HG02852 (cell line): ENCODE data around the gene MRPL11.
"Not testable (repeated sequence)": the region's sequence is repeated elsewhere in the genome, so short reads cannot be mapped to it uniquely, and the experiment has no call there.

Source experiments
- ATAC-seq: cut with Tn5 transposase; IDR thresholded peaks from one replicate; pipeline ENCODE4 v1.9.1; 2021; ENCODE audit warnings: mild to moderate bottlenecking, moderate library complexity; ENCODE audit not compliant: unreplicated experiment

The MRPL11 gene

DNA sequence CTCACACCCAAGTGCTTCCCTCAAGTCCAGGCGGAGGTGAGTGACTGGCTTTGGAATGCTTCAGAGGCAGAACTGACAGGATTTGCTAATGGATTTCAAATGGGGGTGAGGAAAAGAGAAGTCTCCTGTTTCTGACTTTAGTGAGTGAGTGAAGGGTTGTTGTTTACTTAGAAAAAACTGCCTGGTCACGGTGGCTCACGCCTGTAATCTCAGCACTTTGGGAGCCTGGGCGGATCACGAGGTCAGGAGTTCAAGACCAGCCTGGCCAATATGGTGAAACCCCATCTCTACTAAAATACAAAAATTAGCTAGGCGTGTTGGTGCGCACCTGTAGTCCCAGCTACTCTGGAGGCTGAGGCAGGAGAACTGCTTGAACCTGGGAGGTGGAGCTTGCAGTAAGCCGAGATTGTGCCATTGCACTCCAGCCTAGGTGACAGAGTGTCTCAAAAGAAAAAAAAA lies 6.7 kb downstream of the MRPL11 start:
- ATAC-seq, result not testable (repeated sequence)

- ATAC-seq, result not testable (repeated sequence)
These were observed 7.4 kb downstream of the MRPL11 start for GRCh38 chr11:66431287-66431686.

- ATAC-seq, result no peak
These were observed 8.6 kb downstream of the MRPL11 start for GRCh38 chr11:66429983-66430602.

- no peak for ATAC-seq
These were observed 9.7 kb downstream of the MRPL11 start for GRCh38 chr11:66428933-66429332.

GRCh38 chr11:66426314-66426713 lies 12.3 kb downstream of the MRPL11 start:
- no peak for ATAC-seq

DNA sequence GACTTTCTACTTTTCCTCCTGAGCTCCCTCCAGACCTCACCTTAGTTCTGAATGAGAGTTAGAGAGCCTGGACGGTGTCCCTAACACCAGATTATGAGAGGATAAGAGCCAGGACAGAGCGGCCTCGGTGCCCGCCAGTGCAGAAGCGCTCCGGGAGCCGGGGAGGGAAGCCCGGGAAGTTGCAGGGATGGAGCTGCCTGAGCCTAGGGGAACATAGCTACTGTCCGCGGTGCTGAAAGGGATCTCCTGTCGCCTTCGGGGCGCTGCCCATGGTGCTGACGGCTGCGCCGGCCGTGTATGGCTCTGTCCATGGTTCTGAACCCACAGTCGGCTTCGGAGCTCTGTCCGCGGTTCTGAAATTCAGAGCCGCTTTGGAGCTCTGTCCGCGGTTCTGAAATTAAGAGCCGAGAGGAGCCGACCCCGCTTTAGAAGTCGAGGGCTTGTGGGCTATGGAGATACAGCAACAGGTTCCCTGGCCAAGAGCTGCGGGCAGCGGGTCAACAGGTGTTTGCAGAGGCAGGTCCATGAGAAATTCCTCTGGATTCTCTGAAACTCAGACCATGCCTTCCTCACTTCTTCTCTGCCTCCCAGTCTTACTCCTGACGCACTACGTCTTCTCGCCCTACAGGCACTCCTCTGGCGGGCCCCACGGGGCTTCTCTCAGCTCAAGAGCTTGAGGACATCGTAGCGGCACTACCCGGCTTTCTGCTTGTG lies 17.0 kb downstream of the MRPL11 start:
- ATAC-seq, result no peak

DNA sequence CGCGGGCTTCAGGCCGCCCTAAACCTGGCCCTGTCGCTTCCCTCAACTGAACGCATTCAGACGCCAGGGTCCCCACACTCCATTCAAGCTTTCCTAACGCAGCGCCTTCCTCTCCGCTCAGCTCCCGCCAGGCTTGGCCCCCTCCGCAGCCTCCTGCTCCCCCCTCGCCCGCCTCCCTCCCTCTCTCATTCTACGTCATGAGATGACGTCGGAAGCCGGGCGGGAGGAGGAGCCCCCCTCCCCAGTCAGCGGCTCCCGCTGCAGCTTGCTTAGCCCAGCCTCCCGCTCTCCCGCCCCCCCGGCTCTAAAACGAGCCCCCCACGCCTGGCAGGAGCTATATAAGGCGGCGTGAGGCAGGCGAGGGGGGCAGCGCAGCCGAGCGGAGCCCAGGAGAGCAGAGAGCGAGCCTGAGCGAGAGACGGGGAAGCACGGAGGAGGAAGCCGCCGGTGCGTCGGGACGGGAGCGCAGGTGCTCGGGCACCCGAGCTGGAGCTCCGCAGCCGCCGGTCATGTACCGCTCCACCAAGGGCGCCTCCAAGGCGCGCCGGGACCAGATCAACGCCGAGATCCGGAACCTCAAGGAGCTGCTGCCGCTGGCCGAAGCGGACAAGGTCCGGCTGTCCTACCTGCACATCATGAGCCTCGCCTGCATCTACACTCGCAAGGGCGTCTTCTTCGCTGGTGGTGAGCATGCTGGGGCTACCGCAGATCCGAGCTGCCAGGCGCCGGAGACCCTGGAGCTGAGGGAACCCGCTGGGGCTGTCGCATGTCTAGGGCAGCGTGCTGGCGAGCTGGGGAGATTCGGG lies 17.8 kb downstream of the MRPL11 start, which contains the start of gene NPAS4:
Gene NPAS4, plus strand, starts transcription at position 365 of the 806 bp plus-strand sequence. Its CDS starts 145 bp downstream, at position 510.
- ATAC-seq, result no peak

- no peak for ATAC-seq
These were observed 18.8 kb downstream of the MRPL11 start for GRCh38 chr11:66419825-66420224.

DNA sequence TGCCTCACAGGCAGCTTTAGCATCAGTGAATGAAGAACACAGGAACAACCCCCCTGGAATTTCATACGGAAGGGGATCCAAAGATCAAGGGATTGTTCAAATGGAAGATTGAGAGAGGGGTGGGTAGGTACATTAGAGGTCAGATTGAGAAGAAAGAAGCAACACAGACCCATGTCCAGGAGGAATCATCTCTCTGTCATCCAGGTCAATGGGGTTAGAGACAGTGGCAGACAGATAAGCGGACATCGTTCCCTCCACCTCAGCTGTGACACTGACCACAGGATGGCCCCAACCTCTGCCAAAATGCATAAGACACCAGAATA lies 19.7 kb downstream of the MRPL11 start:
- ATAC-seq, result no peak

DNA sequence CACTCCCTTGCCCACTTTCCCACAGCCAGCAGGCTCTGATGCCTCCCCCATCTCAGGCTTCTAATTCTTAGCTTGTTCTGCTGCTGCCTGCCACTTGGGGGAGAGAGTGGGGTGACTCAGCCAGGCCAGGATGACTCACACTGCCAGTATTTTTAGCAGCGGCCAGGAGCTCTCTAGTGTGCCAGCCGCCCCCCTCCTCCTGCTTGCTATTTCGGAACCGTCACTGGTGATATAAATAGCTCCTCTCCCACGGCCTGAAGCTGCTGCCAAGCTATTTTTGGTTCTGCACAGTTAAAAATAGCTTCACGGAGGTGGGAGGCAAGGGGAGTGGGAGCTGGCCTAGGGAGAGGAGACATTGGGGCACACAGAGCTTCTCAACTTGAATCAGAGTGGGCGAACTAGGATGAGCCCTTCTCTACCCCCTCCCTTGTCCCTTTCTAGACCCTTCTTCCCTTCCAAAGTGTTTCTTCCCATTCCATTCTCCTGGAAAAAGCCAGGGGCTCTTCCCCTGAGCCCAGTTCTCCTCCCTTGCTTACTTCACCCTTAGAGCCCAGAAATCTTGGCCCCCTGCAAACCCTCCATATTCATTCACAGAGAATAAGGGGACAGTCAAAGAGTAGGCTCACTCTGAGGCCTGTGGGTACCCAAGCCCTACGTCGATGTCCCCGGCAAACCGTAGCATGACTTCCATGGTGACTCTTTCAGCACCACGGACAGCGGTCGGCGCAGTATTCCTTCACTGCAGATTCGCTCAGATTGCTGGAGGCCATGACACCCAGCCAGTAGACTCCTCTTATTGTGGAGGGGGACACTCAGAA lies 20.3 kb downstream of the MRPL11 start:
- ATAC-seq, result no peak

DNA sequence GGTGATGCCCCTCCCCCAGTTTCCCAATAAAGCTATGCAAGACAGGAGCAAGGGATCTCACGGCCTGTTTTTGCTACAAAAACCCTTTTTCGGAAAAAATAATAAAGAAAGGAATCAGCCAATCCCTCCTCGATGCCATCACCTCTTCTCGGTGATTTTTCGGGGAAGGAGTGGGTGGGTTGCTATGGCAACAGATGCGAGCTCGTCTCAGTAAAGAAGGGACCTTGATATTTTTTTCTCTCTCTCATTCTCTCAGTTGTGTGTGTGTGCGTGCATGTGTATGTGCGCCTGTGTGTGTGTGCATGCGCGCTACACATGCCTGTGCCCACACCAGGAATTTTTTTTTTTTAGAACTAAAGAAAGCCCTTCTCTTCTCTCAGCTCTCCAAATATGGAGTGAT lies 21.6 kb downstream of the MRPL11 start:
- no peak for ATAC-seq

- ATAC-seq, result no peak
These were observed 23.2 kb downstream of the MRPL11 start for GRCh38 chr11:66415423-66415822.

DNA sequence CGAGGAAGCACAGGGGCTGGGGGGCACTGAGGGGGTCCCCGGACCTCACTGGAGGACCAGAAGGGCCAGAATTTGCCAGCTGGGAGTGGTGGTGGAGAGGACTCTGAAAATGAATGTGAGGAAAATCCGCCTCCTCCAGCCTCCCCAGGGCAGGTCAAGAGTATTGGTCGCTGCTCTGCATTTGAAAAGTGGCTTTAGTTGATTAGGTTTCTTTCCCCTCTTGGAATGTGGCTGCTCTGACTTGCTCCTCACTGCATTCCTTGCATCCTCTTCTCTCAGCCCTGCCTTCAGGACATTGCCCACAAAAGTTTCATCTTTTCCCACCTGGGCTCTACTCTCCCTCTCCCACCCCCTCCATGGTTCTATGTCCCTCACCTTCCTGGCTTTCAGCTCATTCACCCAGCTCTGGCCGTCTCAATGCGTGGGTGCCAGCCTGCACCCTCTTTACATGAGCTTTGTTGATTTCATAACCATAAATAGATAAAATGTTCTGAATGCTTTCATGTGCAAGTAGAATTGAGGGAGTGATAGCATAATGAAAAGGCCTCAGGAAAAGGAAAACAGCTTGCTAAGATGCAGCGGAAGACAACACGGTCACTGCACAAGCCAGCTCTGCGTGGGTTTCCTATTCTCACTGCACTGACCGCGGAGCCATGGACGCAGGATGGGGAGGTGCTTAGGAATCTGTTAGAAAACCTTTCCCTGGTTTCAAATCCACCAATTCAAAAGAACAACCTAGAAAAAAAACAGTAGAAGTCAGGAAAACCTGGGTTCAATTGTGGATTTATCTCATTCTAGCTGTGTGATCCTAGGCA lies 24.3 kb downstream of the MRPL11 start:
- no peak for ATAC-seq

DNA sequence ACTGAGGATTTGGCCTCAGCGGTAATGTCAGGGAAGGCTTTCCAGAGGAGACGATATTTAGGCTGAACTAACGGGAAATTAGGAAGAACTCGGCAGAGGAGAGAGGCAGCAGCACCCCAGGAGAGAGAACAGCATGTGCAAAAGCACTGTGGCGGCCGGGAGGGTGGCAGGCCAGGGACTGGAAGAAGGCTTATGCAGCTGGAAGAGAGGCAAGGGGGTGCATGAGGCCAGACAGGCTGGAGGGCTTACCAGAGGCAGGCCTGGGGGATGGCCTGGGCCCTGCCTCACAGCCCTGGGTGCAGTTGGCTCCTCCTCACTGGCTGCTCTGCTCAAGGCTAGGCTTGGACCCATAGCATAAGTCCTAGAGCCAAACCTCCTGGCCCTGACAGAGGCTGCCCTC lies 25.5 kb downstream of the MRPL11 start:
- no peak for ATAC-seq

DNA sequence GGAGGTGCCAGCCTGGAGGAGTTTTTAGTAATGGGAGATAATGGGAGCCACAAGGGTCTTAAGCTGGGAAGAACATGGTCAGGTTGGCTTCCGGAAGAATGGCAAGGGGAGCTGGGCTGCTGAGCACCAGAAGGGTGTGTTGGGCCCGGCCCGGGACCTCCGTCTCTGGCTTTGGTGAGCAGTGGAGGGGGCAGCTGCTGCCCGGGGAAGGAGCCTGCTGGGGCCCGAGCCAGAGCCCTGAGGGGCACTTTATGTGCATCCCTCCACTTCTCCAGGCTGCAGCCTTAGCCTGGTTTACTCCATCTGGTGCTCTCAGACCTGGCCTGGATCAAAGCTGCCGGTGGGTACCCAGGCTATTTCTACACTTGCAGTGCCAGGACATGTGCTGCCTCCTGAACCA lies 26.5 kb downstream of the MRPL11 start:
- no peak for ATAC-seq

- ATAC-seq, result no peak
These were observed 27.3 kb downstream of the MRPL11 start for GRCh38 chr11:66411323-66411722.

DNA sequence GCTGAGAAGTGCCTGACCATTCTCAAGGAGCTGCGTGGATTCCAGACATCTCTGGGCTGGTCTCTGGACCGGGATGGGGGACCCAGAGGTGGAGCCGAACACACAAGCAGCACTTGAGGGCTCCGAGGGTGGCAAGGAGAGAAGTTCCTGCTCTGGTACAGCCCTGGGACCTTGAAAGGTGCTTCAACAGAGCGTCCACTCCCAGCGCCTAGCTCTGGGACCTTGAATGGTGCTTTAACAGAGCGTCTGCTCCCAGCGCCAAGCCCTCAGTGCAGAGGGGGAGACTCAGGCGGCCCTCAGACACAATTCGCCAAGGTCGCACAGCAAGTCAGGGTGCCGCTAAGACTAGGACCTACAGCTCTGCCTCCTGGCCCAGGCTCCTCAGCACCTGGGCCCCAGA lies 28.5 kb downstream of the MRPL11 start:
- no peak for ATAC-seq

DNA sequence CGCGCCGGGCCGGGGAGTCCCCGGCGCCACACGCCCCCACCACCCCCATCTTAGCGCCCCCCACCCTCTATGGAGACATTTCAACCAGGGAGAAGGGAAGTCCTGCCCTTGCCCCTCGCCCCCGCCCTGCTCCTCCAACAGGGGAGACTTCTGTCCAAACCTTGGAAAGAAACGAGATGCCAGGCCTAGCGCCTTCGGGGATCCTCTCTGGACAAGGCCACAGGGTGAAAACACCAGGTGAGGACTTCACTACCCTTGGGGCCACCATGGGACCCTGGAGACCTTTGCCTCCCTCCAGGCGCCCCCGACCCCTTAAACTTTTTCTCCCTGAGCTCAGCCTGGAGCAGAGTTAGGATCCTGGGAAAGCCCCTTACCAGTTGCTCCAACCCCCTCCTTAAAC lies 29.4 kb downstream of the MRPL11 start:
- no peak for ATAC-seq

DNA sequence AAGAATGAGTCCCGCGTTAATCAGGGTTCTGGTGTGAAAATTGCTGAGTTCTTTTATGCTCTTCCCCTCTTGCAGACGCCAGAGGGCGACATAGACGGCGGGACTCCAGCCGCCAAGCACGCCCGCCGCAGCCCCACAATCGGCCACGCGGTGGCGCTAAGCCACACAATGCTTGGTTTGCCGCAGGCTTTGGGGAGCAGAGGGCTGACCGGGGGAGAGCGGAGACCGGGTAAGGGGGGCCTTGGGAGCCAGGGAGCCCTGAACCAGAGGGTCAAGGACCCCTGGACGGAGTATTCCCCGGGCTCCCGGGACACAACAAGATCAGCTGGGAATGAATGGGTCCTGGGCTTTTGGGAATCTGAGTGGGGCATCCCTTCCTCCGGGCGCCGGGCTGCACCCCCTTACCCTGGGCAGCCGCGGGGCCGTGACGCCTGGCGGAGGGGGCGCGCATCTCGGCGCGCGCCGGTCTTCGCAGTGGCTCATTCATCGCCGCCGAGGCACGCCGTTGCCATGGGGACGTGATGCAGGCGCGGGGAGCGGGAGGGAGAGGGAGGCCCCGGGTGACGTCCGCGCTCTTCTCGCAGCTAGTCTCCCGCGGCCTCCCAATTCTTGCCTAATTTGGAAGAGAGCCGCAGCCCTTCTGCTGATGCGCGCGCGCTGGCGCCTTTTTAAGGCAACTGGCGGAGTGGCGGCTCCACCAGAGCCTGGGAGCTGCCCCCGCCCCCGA lies 30.0 kb downstream of the MRPL11 start:
- ATAC-seq, result peak; percentile 73
